Tibial nerve (tissue), 3 donors: Measurements from ENCODE around the gene ZNF597.

Experiments
- POLR2A ChIP-seq, 2 donors: fragments of 450-650 bp; IDR thresholded peaks; one replicate each; pipeline ENCODE4 v1.6.1; 2017; ENCODE audit warnings: antibody characterized with exemption in 2 of 2, mild to moderate bottlenecking in 2 of 2, moderate library complexity in 2 of 2
- TF ChIP-seq, protein P1 (sequence below), 5 experiments: fragments of 200-600 bp in 3 of 5; fragments of 450-650 bp in 2 of 5; sonication (generic) in 3 of 5; IDR thresholded peaks; one replicate each; pipeline ENCODE4 v1.5.1; 2016 to 2019; ENCODE audit warnings: antibody characterized with exemption in 5 of 5, mild to moderate bottlenecking in 3 of 5, moderate library complexity in 2 of 5

DNA sequence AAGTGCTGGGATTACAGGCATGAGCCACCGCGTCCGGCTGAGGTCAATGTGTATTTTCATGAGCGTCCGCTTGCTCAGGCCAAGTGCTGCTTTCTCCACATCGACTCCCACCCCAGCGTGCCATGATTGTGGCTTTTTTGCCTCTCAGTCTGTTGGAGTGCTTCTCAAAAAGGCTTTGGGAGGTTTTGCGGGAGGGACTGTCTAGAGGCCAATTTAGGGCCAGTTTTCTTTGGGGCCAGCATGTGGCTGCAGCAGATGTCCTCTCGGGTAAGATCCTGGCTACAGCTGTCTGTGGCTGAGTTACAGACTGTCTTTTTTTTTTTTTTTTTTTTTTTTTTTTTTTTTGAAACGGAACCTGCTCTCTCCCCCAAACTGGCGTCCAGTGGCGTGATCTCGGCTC is 45.5 kb upstream of the ZNF597 start:
- no peak for TF ChIP-seq POLR2A (IDR thresholded peaks at IDR 0.05)
- TF ChIP-seq, protein P1, sequence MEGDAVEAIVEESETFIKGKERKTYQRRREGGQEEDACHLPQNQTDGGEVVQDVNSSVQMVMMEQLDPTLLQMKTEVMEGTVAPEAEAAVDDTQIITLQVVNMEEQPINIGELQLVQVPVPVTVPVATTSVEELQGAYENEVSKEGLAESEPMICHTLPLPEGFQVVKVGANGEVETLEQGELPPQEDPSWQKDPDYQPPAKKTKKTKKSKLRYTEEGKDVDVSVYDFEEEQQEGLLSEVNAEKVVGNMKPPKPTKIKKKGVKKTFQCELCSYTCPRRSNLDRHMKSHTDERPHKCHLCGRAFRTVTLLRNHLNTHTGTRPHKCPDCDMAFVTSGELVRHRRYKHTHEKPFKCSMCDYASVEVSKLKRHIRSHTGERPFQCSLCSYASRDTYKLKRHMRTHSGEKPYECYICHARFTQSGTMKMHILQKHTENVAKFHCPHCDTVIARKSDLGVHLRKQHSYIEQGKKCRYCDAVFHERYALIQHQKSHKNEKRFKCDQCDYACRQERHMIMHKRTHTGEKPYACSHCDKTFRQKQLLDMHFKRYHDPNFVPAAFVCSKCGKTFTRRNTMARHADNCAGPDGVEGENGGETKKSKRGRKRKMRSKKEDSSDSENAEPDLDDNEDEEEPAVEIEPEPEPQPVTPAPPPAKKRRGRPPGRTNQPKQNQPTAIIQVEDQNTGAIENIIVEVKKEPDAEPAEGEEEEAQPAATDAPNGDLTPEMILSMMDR (IDR thresholded peaks at IDR 0.05): no peak
